Nephron (organoid): ENCODE data around the gene FIGN.

Source experiments
- H3K27ac Mint-ChIP-seq, 3 experiments: 2 replicates each; pipeline ENCODE4 v1.8.0; 2020; ENCODE audit warnings: mixed read lengths in 3 of 3, mild to moderate bottlenecking in 2 of 3, moderate library complexity in 1 of 3
- H3K27me3 Mint-ChIP-seq: 2 replicates; pipeline ENCODE4 v1.8.0; 2021; ENCODE audit warnings: low read depth, mild to moderate bottlenecking, moderate library complexity, mixed read lengths
- H3K36me3 Mint-ChIP-seq: 2 replicates; pipeline ENCODE4 v1.8.0; 2020; ENCODE audit warnings: low read depth, mixed read lengths
- H3K4me1 Mint-ChIP-seq: 2 replicates; pipeline ENCODE4 v1.8.0; 2020; ENCODE audit warnings: mixed read lengths
- H3K4me3 Mint-ChIP-seq, 3 experiments: 2 replicates each; pipeline ENCODE4 v1.8.0; 2020; ENCODE audit warnings: mild to moderate bottlenecking in 3 of 3, mixed read lengths in 3 of 3, moderate library complexity in 2 of 3
- H3K9me3 Mint-ChIP-seq: 2 replicates; pipeline ENCODE4 v1.8.0; 2020; ENCODE audit warnings: mixed read lengths
- TF ChIP-seq, protein P1 (sequence below), 3 experiments: fragments of 200-600 bp; sonication (generic); IDR thresholded peaks; one replicate each; pipeline ENCODE4 v1.5.0; 2021; ENCODE audit warnings: antibody characterized with exemption in 3 of 3; ENCODE audit not compliant: unreplicated experiment in 3 of 3

The FIGN gene

DNA sequence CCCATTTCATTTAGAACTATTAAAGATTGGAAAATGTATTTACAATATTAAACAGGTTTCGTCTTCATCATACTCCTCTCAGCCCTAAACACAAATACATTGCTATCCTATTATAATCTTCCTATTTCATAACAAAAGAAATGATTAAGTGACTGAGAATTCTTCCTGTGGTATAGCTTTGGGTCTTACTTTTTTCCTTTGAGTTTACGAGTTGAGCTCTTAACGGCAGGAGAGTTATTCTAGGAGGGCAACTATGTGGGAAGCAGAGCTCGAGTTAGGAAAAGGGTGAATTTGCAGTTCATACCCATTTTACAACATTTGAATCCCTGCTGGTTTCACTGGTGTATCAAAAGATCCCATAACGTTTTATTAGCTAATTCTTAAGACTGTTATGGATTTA is 105.0 kb downstream of the FIGN start:
- H3K36me3 Mint-ChIP-seq: peaks cover 5% of the 10 kb centered on the region
- H3K4me1 Mint-ChIP-seq: no peaks in the 10 kb centered on the region
- no peaks in the 10 kb centered on the region for H3K9me3 Mint-ChIP-seq
- no peak overlapping the region for H3K27ac Mint-ChIP-seq
- H3K4me3 Mint-ChIP-seq: no peak overlapping the region
- TF ChIP-seq, protein P1, sequence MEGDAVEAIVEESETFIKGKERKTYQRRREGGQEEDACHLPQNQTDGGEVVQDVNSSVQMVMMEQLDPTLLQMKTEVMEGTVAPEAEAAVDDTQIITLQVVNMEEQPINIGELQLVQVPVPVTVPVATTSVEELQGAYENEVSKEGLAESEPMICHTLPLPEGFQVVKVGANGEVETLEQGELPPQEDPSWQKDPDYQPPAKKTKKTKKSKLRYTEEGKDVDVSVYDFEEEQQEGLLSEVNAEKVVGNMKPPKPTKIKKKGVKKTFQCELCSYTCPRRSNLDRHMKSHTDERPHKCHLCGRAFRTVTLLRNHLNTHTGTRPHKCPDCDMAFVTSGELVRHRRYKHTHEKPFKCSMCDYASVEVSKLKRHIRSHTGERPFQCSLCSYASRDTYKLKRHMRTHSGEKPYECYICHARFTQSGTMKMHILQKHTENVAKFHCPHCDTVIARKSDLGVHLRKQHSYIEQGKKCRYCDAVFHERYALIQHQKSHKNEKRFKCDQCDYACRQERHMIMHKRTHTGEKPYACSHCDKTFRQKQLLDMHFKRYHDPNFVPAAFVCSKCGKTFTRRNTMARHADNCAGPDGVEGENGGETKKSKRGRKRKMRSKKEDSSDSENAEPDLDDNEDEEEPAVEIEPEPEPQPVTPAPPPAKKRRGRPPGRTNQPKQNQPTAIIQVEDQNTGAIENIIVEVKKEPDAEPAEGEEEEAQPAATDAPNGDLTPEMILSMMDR (IDR thresholded peaks at IDR 0.05; ENCODE audit: unreplicated experiment in 3 of 3): no peak
- no peaks in the 10 kb centered on the region for H3K27me3 Mint-ChIP-seq

DNA sequence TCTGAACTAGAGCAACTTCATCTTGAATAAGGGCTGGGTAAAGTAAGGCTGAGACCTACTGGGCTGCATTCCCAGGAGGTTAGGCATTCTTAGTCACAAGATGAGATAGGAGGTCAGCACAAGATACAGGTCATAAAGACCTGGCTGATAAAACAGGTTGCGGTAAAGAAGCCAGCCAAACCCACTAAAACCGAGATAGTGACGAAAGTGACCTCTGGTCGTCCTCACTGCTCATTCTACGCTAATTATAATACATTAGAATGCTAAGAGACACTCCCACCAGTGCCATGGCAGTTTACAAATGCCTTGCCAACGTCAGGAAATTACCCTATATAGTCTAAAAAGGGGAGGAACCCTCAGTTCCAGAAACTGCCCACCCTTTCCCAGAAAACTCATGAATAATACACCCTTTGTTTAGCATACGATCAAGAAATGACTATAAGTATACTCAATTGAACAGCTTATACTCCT is 109.1 kb downstream of the FIGN start:
- Mint-ChIP-seq H3K27ac (no peak overlapping the region), H3K27me3 (no peaks in the 10 kb centered on the region), H3K4me3 (no peak overlapping the region), H3K9me3 (no peaks in the 10 kb centered on the region), H3K36me3 (no peaks in the 10 kb centered on the region), H3K4me1 (no peaks in the 10 kb centered on the region)
- TF ChIP-seq, protein P1 (IDR thresholded peaks at IDR 0.05; ENCODE audit: unreplicated experiment in 3 of 3): no peak

DNA sequence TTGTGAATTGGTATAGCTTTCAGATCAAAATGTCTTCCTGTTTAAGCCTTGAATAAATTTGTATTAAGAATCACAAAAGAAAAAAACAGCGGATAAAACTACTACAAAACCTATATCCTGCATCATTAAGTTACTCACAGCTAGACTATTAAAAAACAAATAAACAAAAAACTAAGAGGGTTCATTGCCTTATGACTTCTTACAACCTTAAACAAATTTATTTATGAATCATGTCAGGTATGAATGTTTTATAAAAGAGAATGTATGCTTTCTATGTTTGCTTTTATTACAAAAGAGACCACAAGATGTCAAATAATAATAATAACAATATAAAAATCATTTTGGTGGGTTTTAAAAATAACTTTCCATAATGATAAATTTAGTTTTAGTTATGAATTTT is 109.6 kb downstream of the FIGN start:
- no peaks in the 10 kb centered on the region for H3K36me3 Mint-ChIP-seq
- H3K9me3 Mint-ChIP-seq: no peaks in the 10 kb centered on the region
- H3K27me3 Mint-ChIP-seq: no peaks in the 10 kb centered on the region
- TF ChIP-seq, protein P1 (IDR thresholded peaks at IDR 0.05; ENCODE audit: unreplicated experiment in 3 of 3): no peak
- H3K4me3 Mint-ChIP-seq: no peak overlapping the region
- H3K27ac Mint-ChIP-seq: no peak overlapping the region
- no peaks in the 10 kb centered on the region for H3K4me1 Mint-ChIP-seq

DNA sequence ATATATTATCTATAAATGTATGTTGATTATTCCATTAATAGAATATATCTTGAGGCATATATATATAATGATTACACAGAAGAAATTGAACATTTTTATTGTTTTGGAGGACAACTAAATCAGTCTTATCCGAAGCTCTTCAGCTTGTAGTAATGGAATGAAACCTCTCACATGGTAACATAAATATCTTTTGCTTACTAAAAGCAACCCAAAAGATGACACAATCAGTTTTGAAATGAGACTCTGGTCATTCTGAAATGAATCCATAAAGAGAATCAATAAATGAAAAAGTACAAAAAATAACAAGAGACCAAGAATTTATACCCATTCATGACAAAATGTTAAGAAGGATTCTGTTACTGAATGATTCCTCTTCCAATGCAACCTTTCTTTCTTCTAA is 110.2 kb downstream of the FIGN start:
- no peak overlapping the region for H3K4me3 Mint-ChIP-seq
- H3K27me3 Mint-ChIP-seq: no peaks in the 10 kb centered on the region
- no peaks in the 10 kb centered on the region for H3K9me3 Mint-ChIP-seq
- TF ChIP-seq, protein P1 (IDR thresholded peaks at IDR 0.05; ENCODE audit: unreplicated experiment in 3 of 3): no peak
- H3K4me1 Mint-ChIP-seq: no peaks in the 10 kb centered on the region
- H3K36me3 Mint-ChIP-seq: no peaks in the 10 kb centered on the region
- no peak overlapping the region for H3K27ac Mint-ChIP-seq

DNA sequence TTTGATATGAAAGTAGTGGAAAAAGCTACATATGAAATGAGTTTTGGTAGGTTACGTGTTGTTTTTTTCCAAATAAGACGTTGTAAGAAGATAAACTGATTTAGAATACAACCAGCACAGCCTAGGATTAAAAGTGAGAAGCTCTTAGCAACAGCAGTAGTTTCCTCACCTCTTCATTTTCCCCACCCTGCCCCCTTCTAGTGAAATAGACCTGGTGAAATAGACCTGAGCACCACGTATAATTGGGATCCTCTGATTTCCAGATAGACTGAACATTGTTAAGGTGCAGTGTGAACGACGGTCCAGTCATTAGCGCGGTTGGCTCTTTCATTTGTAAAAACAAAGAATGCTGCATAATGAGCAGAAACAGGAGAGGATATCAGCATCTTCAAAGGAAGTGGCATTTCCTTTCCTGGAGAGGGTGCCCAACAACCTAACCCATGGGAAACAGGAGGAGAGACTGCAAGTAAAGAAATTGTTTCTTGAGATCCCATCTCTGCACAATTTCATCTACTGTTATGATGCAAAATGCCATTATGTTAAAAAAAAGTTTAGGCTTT is 114.3 kb downstream of the FIGN start:
- no peaks in the 10 kb centered on the region for H3K4me1 Mint-ChIP-seq
- no peaks in the 10 kb centered on the region for H3K9me3 Mint-ChIP-seq
- H3K36me3 Mint-ChIP-seq: no peaks in the 10 kb centered on the region
- TF ChIP-seq, protein P1 (IDR thresholded peaks at IDR 0.05; ENCODE audit: unreplicated experiment in 3 of 3): no peak
- H3K27me3 Mint-ChIP-seq: no peaks in the 10 kb centered on the region
- no peak overlapping the region for H3K27ac Mint-ChIP-seq
- no peak overlapping the region for H3K4me3 Mint-ChIP-seq

DNA sequence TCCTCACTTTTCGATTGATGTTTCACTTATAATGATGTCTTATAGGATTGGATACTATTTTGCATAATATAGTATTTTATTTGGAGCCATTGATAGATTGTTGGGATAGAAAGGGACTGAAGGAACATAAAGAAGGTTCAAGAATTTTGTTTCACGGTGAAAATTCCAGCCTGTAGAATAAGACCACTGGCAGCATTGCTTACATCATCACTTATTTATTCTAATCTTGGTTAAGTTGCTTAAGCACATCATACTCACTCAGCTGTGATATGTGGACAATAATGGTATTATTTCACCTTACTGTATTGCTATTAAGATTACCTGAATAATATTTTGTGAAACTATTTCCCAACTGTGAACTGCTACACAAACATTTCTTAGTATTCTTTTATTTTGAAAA is 118.3 kb downstream of the FIGN start:
- H3K9me3 Mint-ChIP-seq: no peaks in the 10 kb centered on the region
- H3K27me3 Mint-ChIP-seq: no peaks in the 10 kb centered on the region
- TF ChIP-seq, protein P1 (IDR thresholded peaks at IDR 0.05; ENCODE audit: unreplicated experiment in 3 of 3): no peak

More for the DNA sequence above, 118.3 kb downstream of the FIGN start:
- H3K4me1 Mint-ChIP-seq: no peaks in the 10 kb centered on the region
- no peaks in the 10 kb centered on the region for H3K36me3 Mint-ChIP-seq
- no peak overlapping the region for H3K4me3 Mint-ChIP-seq
- H3K27ac Mint-ChIP-seq: no peak overlapping the region
